ENCODE results near the gene GRID2.

The GRID2 gene

DNA sequence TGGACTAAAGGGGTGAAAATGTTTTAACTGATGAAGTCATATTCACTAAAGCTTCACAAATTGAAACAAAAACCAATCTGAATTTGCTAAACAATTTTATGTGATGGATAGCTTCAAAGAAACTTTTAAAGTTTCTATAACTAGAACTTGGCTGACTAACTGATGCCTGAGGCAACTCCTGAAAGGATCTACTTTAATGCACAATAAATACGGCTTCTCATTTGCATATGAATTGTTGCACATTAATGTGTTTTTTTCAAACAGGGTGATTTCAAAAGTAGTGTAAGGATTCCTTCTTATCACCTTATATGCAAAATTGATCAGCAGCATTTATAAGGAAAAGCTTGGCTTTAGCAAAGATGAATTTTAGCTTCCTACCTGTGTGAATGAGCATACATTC lies 1466.4 kb downstream of the GRID2 start:
- DNase-seq (ENCODE audit: low read depth): no peak
- TF ChIP-seq, protein P1, sequence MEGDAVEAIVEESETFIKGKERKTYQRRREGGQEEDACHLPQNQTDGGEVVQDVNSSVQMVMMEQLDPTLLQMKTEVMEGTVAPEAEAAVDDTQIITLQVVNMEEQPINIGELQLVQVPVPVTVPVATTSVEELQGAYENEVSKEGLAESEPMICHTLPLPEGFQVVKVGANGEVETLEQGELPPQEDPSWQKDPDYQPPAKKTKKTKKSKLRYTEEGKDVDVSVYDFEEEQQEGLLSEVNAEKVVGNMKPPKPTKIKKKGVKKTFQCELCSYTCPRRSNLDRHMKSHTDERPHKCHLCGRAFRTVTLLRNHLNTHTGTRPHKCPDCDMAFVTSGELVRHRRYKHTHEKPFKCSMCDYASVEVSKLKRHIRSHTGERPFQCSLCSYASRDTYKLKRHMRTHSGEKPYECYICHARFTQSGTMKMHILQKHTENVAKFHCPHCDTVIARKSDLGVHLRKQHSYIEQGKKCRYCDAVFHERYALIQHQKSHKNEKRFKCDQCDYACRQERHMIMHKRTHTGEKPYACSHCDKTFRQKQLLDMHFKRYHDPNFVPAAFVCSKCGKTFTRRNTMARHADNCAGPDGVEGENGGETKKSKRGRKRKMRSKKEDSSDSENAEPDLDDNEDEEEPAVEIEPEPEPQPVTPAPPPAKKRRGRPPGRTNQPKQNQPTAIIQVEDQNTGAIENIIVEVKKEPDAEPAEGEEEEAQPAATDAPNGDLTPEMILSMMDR (IDR thresholded peaks at IDR 0.05; ENCODE audit: low read depth, low read length, missing control alignments): no peak
- no peak overlapping the region for H3K4me3 ChIP-seq (ENCODE audit: low read depth, low read length)

GRCh38 chr4:93771640-93772411 lies 1468.1 kb downstream of the GRID2 start:
- TF ChIP-seq, protein P1 (IDR thresholded peaks at IDR 0.05; ENCODE audit: low read depth, low read length, missing control alignments): no peak

DNA sequence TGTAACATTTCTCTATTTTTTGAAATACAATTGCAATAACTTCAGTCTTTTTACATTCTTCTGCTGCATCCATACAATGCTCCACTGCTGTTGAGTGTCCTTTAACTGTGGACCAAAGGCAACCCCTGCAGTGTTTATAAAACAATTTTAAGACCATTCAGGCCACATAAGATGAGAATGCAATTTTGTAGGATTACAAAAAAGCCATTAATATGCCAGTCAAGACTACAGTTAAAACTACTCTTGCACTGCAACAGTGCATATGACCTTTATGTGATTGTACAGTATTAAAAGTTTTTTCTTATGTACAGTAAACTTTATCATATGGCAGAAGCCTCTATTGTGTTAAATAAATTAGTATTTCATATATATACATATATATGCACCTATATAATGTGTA lies 1469.1 kb downstream of the GRID2 start:
- TF ChIP-seq, protein P1 (IDR thresholded peaks at IDR 0.05; ENCODE audit: low read depth, low read length, missing control alignments): no peak

More at GRCh38 chr4:93771640-93772411, 1468.1 kb downstream of the GRID2 start:
- no peak for DNase-seq (ENCODE audit: low read depth)
- H3K4me3 ChIP-seq (ENCODE audit: low read depth, low read length): no peak overlapping the region

GRCh38 chr4:93775551-93775950 lies 1471.8 kb downstream of the GRID2 start:
- TF ChIP-seq, protein P1 (IDR thresholded peaks at IDR 0.05; ENCODE audit: low read depth, low read length, missing control alignments): no peak
- no peak for DNase-seq (ENCODE audit: low read depth)
- no peak overlapping the region for H3K4me3 ChIP-seq (ENCODE audit: low read depth, low read length)

More for the DNA sequence above, 1469.1 kb downstream of the GRID2 start:
- no peak overlapping the region for H3K4me3 ChIP-seq (ENCODE audit: low read depth, low read length)
- DNase-seq (ENCODE audit: low read depth): no peak

DNA sequence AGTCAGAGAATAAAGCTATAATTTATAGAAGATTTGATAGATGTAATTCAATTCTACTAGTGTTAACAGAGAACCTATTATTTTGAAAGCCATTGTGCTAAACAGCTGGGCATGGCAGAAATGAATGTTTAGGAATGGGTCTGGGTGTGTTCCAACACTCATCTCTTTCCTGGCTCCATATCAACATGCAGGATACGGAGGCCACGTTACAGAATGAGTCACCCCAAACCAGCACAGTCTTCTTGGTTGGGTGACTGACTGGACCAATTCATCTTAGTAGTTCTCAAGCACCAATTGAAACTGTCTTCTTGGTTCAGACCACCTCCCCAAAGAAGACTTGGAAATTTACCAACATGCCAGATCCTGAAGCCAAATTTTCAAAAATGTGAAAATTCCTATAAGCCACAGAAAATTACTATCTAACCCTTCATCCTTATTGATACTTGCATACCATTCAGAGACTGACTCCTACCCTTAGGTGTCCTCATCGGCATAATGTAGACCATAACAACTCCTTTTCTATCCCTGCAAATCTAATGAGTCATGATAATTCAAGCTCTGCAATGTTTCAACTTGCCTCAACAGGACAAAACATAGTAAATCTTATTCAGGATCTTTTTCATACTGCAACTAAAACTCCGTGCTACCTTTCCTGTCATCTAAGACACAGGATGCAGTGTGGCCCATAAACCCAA lies 1472.8 kb downstream of the GRID2 start:
- no peak overlapping the region for H3K4me3 ChIP-seq (ENCODE audit: low read depth, low read length)
- no peak for DNase-seq (ENCODE audit: low read depth)
- TF ChIP-seq, protein P1 (IDR thresholded peaks at IDR 0.05; ENCODE audit: low read depth, low read length, missing control alignments): no peak

- TF ChIP-seq, protein P1 (IDR thresholded peaks at IDR 0.05; ENCODE audit: low read depth, low read length, missing control alignments): no peak
- DNase-seq (ENCODE audit: low read depth): no peak
- H3K4me3 ChIP-seq (ENCODE audit: low read depth, low read length): no peak overlapping the region
Measured at GRCh38 chr4:93777081-93777460, 1473.3 kb downstream of the GRID2 start.

Data from GM12864 (cell line).